Measurements from ENCODE around the gene EVC. TPM values are rescaled to one million over a fixed set of nuclear protein-coding genes. Genes with fewer than 3 reads are reported as not detected.
A peak's percentile ranks its signal among the peaks of the same experiment; 100 is the strongest.

The EVC gene
- total and polyA plus RNA-seq, 2 of the 8 experiments (the other 6 are each of a cell fraction or from before 2014, with no cell fraction given): 2.6 to 9.8 TPM

- no peak overlapping the region for H3K27ac ChIP-seq (ENCODE audit: low read depth, low read length)
- 91% methylated on average over 16 of the region's 16 CpGs; no CpG with 5 or more reads in 1 of the 2 experiments for WGBS, 2 experiments (ENCODE audit: extremely low coverage in 1 of 2, insufficient coverage in 1 of 2, insufficient read length in 1 of 2, insufficient replicate concordance in 2 of 2, low coverage in 1 of 2, low lambda C conversion rate in 2 of 2, missing lambda C conversion rate in 1 of 2)
- H3K23ac ChIP-seq (ENCODE audit: insufficient read length): no peak overlapping the region
- H3K27me3 ChIP-seq (replicated peaks in 1 of 4; ENCODE audit: control insufficient read depth in 3 of 4, extremely low read depth in 1 of 4, insufficient read depth in 3 of 4, low read length in 3 of 4): no peaks in the 10 kb centered on the region
- no peak overlapping the region for H2BK12ac ChIP-seq (ENCODE audit: low read depth, low read length)
- no peak overlapping the region for H2AK5ac ChIP-seq (ENCODE audit: low read depth, low read length)
- no peak overlapping the region for H4K8ac ChIP-seq (ENCODE audit: extremely low read depth, insufficient read depth, low read length)
- H3K4me2 ChIP-seq (ENCODE audit: insufficient read depth in 1 of 2, low read depth in 2 of 2, low read length in 2 of 2): no peak overlapping the region
- FAIRE-seq (no peak), DNase-seq (ENCODE audit: low read depth in 1 of 2, low spot score in 2 of 2) (no peak)
- H2BK20ac ChIP-seq (ENCODE audit: low read length): no peak overlapping the region
- H3K4me3 ChIP-seq (ENCODE audit: extremely low read depth in 1 of 4, insufficient read depth in 2 of 4, low read depth in 3 of 4, low read length in 4 of 4): no peak overlapping the region
- H2AFZ ChIP-seq (ENCODE audit: low read length): no peak overlapping the region
- no peak overlapping the region for H3K14ac ChIP-seq (ENCODE audit: insufficient read length)
- H3K4ac ChIP-seq (replicated peaks; ENCODE audit: insufficient read length, low read depth, low read length): no peak overlapping the region
- peaks cover 0 to 25% of the 10 kb centered on the region in 2 experiments for H3K79me2 ChIP-seq (ENCODE audit: control insufficient read depth in 1 of 2, insufficient read depth in 2 of 2, low read length in 2 of 2)
- H3K56ac ChIP-seq (replicated peaks; ENCODE audit: insufficient read length, low read depth, low read length): no peak overlapping the region
- no peak overlapping the region for H2BK15ac ChIP-seq (ENCODE audit: low read length)
- H3K4me1 ChIP-seq (replicated peaks in 1 of 4; ENCODE audit: control insufficient read depth in 3 of 4, insufficient read depth in 4 of 4, low read length in 3 of 4): no peaks in the 10 kb centered on the region; a peak in 1 of 7 replicates
- peaks cover 13% of the 10 kb centered on the region; the same call in 1 of the 2 replicates for H3K23me2 ChIP-seq (ENCODE audit: low read depth, low read length)
- no peak overlapping the region for H4K91ac ChIP-seq (replicated peaks; ENCODE audit: insufficient read length, low read length)
- H3K9ac ChIP-seq (replicated peaks in 1 of 4; ENCODE audit: extremely low read depth in 1 of 4, low read depth in 3 of 4, low read length in 3 of 4): no peak overlapping the region
- CTCF ChIA-PET (ENCODE audit: partially characterized antibody): interaction anchor here (0.8 to 1.0 kb wide), 3 partner anchors 15 to 122 kb away, joined by 3 to 4 read pairs (median 3); no protein-coding TSS in a partner anchor
- no peak overlapping the region for H3K18ac ChIP-seq (ENCODE audit: extremely low read depth, low read length)
- H3K9me3 ChIP-seq (ENCODE audit: insufficient read depth in 2 of 2, low read depth in 1 of 2, low read length in 1 of 2): no peaks in the 10 kb centered on the region; a peak in 1 of 4 replicates
- H4K20me1 ChIP-seq (replicated peaks in 1 of 2; ENCODE audit: control insufficient read depth in 1 of 2, insufficient read depth in 2 of 2, low read length in 2 of 2): peaks cover 4 to 34% of the 10 kb centered on the region in 2 experiments
- POLR2A ChIA-PET (ENCODE audit: partially characterized antibody): no interaction called here
- H4K5ac ChIP-seq (ENCODE audit: insufficient read length, low read depth, low read length): no peak overlapping the region
- peaks cover 2 to 40% (median 25%) of the 10 kb centered on the region in 4 experiments; a peak in 7 of 8 replicates for H3K36me3 ChIP-seq (ENCODE audit: control insufficient read depth in 2 of 4, insufficient read depth in 4 of 4, low read length in 3 of 4)
- no peak overlapping the region for H2BK120ac ChIP-seq (replicated peaks; ENCODE audit: low read depth, low read length)
- H3K79me1 ChIP-seq (ENCODE audit: low read depth, low read length): peaks cover 16% of the 10 kb centered on the region
- H2BK5ac ChIP-seq (ENCODE audit: low read depth, low read length): no peak overlapping the region
- peak; percentile 70; the same call in 1 of the 2 replicates for TF ChIP-seq CEBPB (IDR thresholded peaks at IDR 0.05; ENCODE audit: low read depth, low read length)
- TF ChIP-seq, protein P1, sequence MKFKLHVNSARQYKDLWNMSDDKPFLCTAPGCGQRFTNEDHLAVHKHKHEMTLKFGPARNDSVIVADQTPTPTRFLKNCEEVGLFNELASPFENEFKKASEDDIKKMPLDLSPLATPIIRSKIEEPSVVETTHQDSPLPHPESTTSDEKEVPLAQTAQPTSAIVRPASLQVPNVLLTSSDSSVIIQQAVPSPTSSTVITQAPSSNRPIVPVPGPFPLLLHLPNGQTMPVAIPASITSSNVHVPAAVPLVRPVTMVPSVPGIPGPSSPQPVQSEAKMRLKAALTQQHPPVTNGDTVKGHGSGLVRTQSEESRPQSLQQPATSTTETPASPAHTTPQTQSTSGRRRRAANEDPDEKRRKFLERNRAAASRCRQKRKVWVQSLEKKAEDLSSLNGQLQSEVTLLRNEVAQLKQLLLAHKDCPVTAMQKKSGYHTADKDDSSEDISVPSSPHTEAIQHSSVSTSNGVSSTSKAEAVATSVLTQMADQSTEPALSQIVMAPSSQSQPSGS (IDR thresholded peaks at IDR 0.05; ENCODE audit: low read length): no peak
- TF ChIP-seq SRF (IDR thresholded peaks at IDR 0.05; ENCODE audit: low read depth, low read length): no peak
These were observed 147.2 kb downstream of the EVC start for GRCh38 chr4:5858020-5858769.

Data from H1 (cell line).